Osteoblast (primary cell): ENCODE measurements around the gene NHERF2. TPM values are rescaled to one million over a fixed set of nuclear protein-coding genes. Genes with fewer than 3 reads are reported as not detected.

Experiments
- DNase-seq: peaks from one replicate; pipeline ENCODE4 v3.0.0; 2011; ENCODE audit warnings: low spot score, mixed read lengths; ENCODE audit not compliant: insufficient read length; ENCODE audit errors: missing footprints
- H2AFZ ChIP-seq: 2 replicates; pipeline ENCODE4 v1.6.0; 2011; ENCODE audit warnings: mild to moderate bottlenecking, low read length
- H3K27ac ChIP-seq: 2 replicates; pipeline ENCODE4 v1.5.1; 2011; ENCODE audit warnings: mild to moderate bottlenecking, low read depth, low read length, moderate library complexity
- H3K27me3 ChIP-seq: 2 replicates; pipeline ENCODE4 v1.6.0; 2012; ENCODE audit warnings: mild to moderate bottlenecking, control low read depth, inconsistent platforms, low read length, moderate library complexity; ENCODE audit not compliant: insufficient read depth
- H3K36me3 ChIP-seq: 2 replicates; pipeline ENCODE4 v1.5.1; 2011; ENCODE audit warnings: mild to moderate bottlenecking, low read length, control low read depth, moderate library complexity; ENCODE audit not compliant: insufficient read depth
- H3K4me1 ChIP-seq: 2 replicates; pipeline ENCODE4 v1.5.1; 2011; ENCODE audit warnings: mild to moderate bottlenecking, low read length, control low read depth, moderate library complexity; ENCODE audit not compliant: insufficient read depth
- H3K4me2 ChIP-seq: 2 replicates; pipeline ENCODE4 v1.6.0; 2011; ENCODE audit warnings: mild to moderate bottlenecking, low read length; ENCODE audit not compliant: insufficient read depth
- H3K4me3 ChIP-seq: fragments of 200-600 bp; sonication (generic); 3 replicates; pipeline ENCODE4 v1.5.1; 2012; ENCODE audit warnings: mild to moderate bottlenecking, low read length, inconsistent platforms; ENCODE audit not compliant: insufficient read depth
- H3K79me2 ChIP-seq: 2 replicates; pipeline ENCODE4 v1.6.0; 2012; ENCODE audit warnings: mild to moderate bottlenecking, low read length, control low read depth, inconsistent platforms; ENCODE audit not compliant: insufficient read depth
- H3K9me3 ChIP-seq: 2 replicates; pipeline ENCODE4 v1.5.1; 2011; ENCODE audit warnings: low read depth, low read length, control low read depth
- H4K20me1 ChIP-seq: 2 replicates; pipeline ENCODE4 v1.6.0; 2012; ENCODE audit warnings: mild to moderate bottlenecking, low read length, control low read depth; ENCODE audit not compliant: insufficient read depth
- total RNA-seq: library from RNA; depleted of rRNA; stranded (reverse); fragments of >200 nt; gene quantifications from 2 replicates; pipeline ENCODE4 v1.2.3, GENCODE V29; 2012
- TF ChIP-seq, protein P1 (sequence below): IDR thresholded peaks from 2 replicates; pipeline ENCODE4 v1.5.1; 2011; ENCODE audit warnings: mild to moderate bottlenecking, low read depth, low read length, moderate library complexity; ENCODE audit errors: extremely low read depth

NHERF2 gene
- total RNA-seq, 1 donor = 33.7 TPM

DNA sequence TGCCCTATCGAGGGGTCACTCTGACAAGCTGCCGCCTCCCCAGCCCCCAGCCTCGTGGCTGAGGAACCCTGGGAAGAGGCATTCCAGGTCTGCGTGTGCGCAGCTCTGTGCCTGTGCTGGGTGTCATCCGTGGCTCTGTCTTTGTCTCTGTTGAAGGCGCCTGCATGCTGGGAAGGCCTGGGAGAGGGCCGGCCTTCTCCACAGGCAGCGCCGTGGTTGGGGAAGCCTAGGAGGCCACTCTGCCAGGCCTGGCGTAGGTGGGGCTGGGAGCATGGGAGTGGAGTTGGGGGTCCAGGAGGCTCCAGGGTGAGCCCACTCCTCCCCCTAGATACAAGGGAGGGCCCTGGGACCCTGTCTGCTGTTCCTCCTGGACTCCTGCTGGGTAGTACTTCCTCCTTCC is 3.3 kb downstream of the NHERF2 start:
- H3K4me1 ChIP-seq = peaks cover 35% of the 10 kb centered on the region
- H3K4me2 ChIP-seq = no peak overlapping the region
- TF ChIP-seq, protein P1, sequence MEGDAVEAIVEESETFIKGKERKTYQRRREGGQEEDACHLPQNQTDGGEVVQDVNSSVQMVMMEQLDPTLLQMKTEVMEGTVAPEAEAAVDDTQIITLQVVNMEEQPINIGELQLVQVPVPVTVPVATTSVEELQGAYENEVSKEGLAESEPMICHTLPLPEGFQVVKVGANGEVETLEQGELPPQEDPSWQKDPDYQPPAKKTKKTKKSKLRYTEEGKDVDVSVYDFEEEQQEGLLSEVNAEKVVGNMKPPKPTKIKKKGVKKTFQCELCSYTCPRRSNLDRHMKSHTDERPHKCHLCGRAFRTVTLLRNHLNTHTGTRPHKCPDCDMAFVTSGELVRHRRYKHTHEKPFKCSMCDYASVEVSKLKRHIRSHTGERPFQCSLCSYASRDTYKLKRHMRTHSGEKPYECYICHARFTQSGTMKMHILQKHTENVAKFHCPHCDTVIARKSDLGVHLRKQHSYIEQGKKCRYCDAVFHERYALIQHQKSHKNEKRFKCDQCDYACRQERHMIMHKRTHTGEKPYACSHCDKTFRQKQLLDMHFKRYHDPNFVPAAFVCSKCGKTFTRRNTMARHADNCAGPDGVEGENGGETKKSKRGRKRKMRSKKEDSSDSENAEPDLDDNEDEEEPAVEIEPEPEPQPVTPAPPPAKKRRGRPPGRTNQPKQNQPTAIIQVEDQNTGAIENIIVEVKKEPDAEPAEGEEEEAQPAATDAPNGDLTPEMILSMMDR = no peak
- no peak overlapping the region for H3K4me3 ChIP-seq
- H3K79me2 ChIP-seq = peaks cover 19% of the 10 kb centered on the region
- no peak overlapping the region for H2AFZ ChIP-seq
- H4K20me1 ChIP-seq = peaks cover 16% of the 10 kb centered on the region
- no peaks in the 10 kb centered on the region for H3K36me3 ChIP-seq
- no peaks in the 10 kb centered on the region for H3K27me3 ChIP-seq
- H3K9me3 ChIP-seq = no peaks in the 10 kb centered on the region
- H3K27ac ChIP-seq = no peak overlapping the region
- DNase-seq = no peak

DNA sequence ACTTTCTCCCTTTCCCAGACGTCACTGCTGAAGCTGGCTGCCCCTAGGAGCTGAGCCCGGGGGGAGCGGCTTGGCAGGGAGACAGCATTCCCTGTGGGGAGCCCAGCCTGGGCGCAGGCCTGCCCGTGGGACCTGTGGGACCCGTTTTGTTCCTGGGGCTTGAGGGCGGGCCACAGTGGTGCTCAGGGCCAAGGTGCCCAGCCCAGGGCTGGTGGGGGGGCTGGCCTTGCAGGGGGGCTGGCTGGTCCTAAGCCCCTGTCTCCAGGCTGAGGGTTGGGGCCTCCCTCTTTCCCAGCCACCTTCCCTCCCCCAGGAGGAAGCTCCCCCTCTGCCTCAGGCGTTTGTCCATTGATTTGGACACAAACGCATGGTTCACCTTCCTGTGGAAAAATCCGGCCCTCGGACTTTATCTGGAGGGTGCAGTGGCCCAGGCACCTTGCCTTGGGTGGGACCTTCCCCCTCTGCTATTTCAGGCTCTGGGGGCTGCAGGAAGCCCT is 4.4 kb downstream of the NHERF2 start:
- Histone ChIP-seq H3K79me2 (peaks cover 23% of the 10 kb centered on the region), H3K36me3 (peaks cover under 1% of the 10 kb centered on the region), H4K20me1 (peaks cover 16% of the 10 kb centered on the region), H3K4me1 (peaks cover 46% of the 10 kb centered on the region), H3K27ac (no peak overlapping the region), H3K27me3 (no peaks in the 10 kb centered on the region), H3K4me3 (no peak overlapping the region), H3K9me3 (no peaks in the 10 kb centered on the region), H2AFZ (no peak overlapping the region), H3K4me2 (no peak overlapping the region)
- TF ChIP-seq, protein P1 = no peak
- no peak for DNase-seq

GRCh38 chr16:2032285-2033056 is 5.8 kb downstream of the NHERF2 start:
- Histone ChIP-seq H3K79me2 (peaks cover 30% of the 10 kb centered on the region), H3K9me3 (no peaks in the 10 kb centered on the region), H4K20me1 (peaks cover 14% of the 10 kb centered on the region), H3K4me1 (peaks cover 48% of the 10 kb centered on the region), H3K27ac (peak overlapping the region; percentile 94), H3K4me3 (peak overlapping the region; percentile 58), H3K36me3 (peaks cover 14% of the 10 kb centered on the region), H3K27me3 (no peaks in the 10 kb centered on the region), H2AFZ (no peak overlapping the region), H3K4me2 (peak overlapping the region; percentile 81)
- TF ChIP-seq, protein P1 = no peak
- DNase-seq = peak; percentile 91
